HCT116 (cell line): ENCODE results near the gene TICAM2. TPM values are rescaled to one million over a fixed set of nuclear protein-coding genes. Genes with fewer than 3 reads are reported as not detected.

Source experiments
- ATAC-seq: fragments of 200-7000 bp; cut with Tn5 transposase; 2 replicates; pipeline ENCODE4 v1.9.1; 2020; ENCODE audit warnings: mild to moderate bottlenecking, moderate library complexity
- BruUV-seq: library from RNA; stranded (reverse); fragments of 400-500 nt; replicated peaks from 2 replicates; lab custom pipeline; 2021; lab: Mats Ljungman, UMichigan
- CTCF ChIA-PET: fragments of 300-600 bp; sonication (Branson Sonifier 250); formaldehyde crosslinking; loops from one replicate; lab custom pipeline; 2021; ENCODE audit warnings: antibody characterized with exemption; lab: Charles Lee
- POLR2A ChIA-PET: fragments of 300-600, 350-600 bp; sonication (Branson Sonifier 250); formaldehyde crosslinking; loops from one replicate; lab custom pipeline; 2021; ENCODE audit warnings: antibody characterized with exemption; lab: Charles Lee
- RAD21 ChIA-PET, 2 experiments: fragments of 300-600 bp; sonication (Branson Sonifier 250); formaldehyde crosslinking; loops; one replicate each; lab custom pipeline; 2023; ENCODE audit warnings: low total read pairs in 2 of 2; ENCODE audit not compliant: uncharacterized antibody in 2 of 2, unreplicated experiment in 2 of 2, low non-redundant PET in 1 of 2; lab: Charles Lee
- DNase-seq: peaks from one replicate; pipeline ENCODE4 v3.0.0-alpha.2; 2010; ENCODE audit warnings: low read depth, low spot score
- H2AFZ ChIP-seq: fragments of 200-600 bp; shearing (Covaris generic), sonication (generic); 2 replicates; pipeline ENCODE4 v1.6.1; 2017; ENCODE audit warnings: low read depth, mixed run types, mixed read lengths, antibody characterized with exemption, low read length; ENCODE audit not compliant: poor library complexity, severe bottlenecking
- H3K27ac ChIP-seq: 2 replicates; pipeline ENCODE4 v1.5.1; 2012; ENCODE audit warnings: low read depth, low read length
- H3K27me3 ChIP-seq: fragments of 200-600 bp; sonication (generic); 2 replicates; pipeline ENCODE4 v1.6.1; 2016; ENCODE audit warnings: mixed run types, low read length, mixed read lengths; ENCODE audit not compliant: insufficient read depth
- H3K36me3 ChIP-seq, 2 experiments: fragments of 200-500 bp in 1 of 2; fragments of 200-600 bp in 1 of 2; sonication (Bioruptor generic) in 1 of 2; sonication (generic) in 1 of 2; 2 replicates each; pipeline versions ENCODE4 v1.5.1 to v1.6.1; 2014 to 2016; ENCODE audit warnings: low read length in 2 of 2, inconsistent platforms in 1 of 2, mixed read lengths in 1 of 2, mixed run types in 1 of 2; ENCODE audit not compliant: insufficient read depth in 2 of 2, control insufficient read depth in 1 of 2
- H3K4me1 ChIP-seq, 2 experiments: fragments of 200-600 bp in 1 of 2; sonication (generic) in 1 of 2; 2 replicates each; pipeline versions ENCODE4 v1.5.1 to v1.6.1; 2012 to 2017; ENCODE audit warnings: low read length in 2 of 2, inconsistent platforms in 1 of 2, mild to moderate bottlenecking in 1 of 2, mixed read lengths in 1 of 2, mixed run types in 1 of 2, moderate library complexity in 1 of 2; ENCODE audit not compliant: insufficient read depth in 2 of 2, control insufficient read depth in 1 of 2
- H3K4me2 ChIP-seq: fragments of 200-600 bp; sonication (generic); 2 replicates; pipeline ENCODE4 v1.6.1; 2017; ENCODE audit warnings: mixed run types, low read length, mixed read lengths
- H3K4me3 ChIP-seq, 2 experiments: fragments of 200-600 bp in 1 of 2; sonication (generic) in 1 of 2; replicated peaks in 1 of 2; 2 replicates each; pipeline ENCODE4 v1.5.1; 2011 to 2016; ENCODE audit warnings: low read length in 2 of 2, control low read depth in 1 of 2, low read depth in 1 of 2, mild to moderate bottlenecking in 1 of 2, mixed read lengths in 1 of 2, mixed run types in 1 of 2
- H3K79me2 ChIP-seq: fragments of 200-600 bp; sonication (generic); 2 replicates; pipeline ENCODE4 v1.6.1; 2017; ENCODE audit warnings: mild to moderate bottlenecking, mixed run types, low read length, moderate library complexity, mixed read lengths; ENCODE audit not compliant: insufficient read depth
- H3K9ac ChIP-seq: fragments of 200-600 bp; sonication (generic); 2 replicates; pipeline ENCODE4 v1.6.1; 2016; ENCODE audit warnings: low read length, mixed read lengths
- H3K9me2 ChIP-seq: fragments of 200-600 bp; sonication (generic), shearing (Covaris generic); 2 replicates; pipeline ENCODE4 v1.6.1; 2017; ENCODE audit warnings: mixed run types, mild to moderate bottlenecking, moderate library complexity; ENCODE audit not compliant: insufficient read depth
- H3K9me3 ChIP-seq, 2 experiments: fragments of 200-500 bp in 1 of 2; fragments of 200-600 bp in 1 of 2; sonication (Bioruptor generic) in 1 of 2; sonication (generic) in 1 of 2; 2 replicates each; pipeline ENCODE4 v1.6.1; 2014 to 2017; ENCODE audit warnings: low read length in 2 of 2, mixed read lengths in 2 of 2, inconsistent platforms in 1 of 2, low read depth in 1 of 2, mild to moderate bottlenecking in 1 of 2, mixed run types in 1 of 2, moderate library complexity in 1 of 2; ENCODE audit not compliant: control insufficient read depth in 1 of 2, insufficient read depth in 1 of 2
- H4K20me1 ChIP-seq: fragments of 200-600 bp; sonication (generic), shearing (Covaris generic); 2 replicates; pipeline ENCODE4 v1.6.1; 2017; ENCODE audit warnings: mixed run types, mild to moderate bottlenecking, moderate library complexity; ENCODE audit not compliant: insufficient read depth
- ATF3 ChIP-seq: IDR thresholded peaks from 2 replicates; pipeline ENCODE4 v1.6.1; 2012
- CBX3 ChIP-seq: IDR thresholded peaks from 2 replicates; pipeline ENCODE4 v1.6.1; 2012; ENCODE audit warnings: low read depth
- CEBPB ChIP-seq: IDR thresholded peaks from 2 replicates; pipeline ENCODE4 v1.6.1; 2012; ENCODE audit warnings: low read depth
- CTCF ChIP-seq, 3 experiments: fragments of 200-600 bp in 1 of 3; sonication (generic) in 1 of 3; IDR thresholded peaks in 2 of 3; conservative IDR thresholded peaks in 1 of 3; 2 replicates each; pipeline ENCODE4 v1.5.1; 2012 to 2017; ENCODE audit warnings: low read depth in 2 of 3, low read length in 2 of 3, antibody characterized with exemption in 1 of 3, borderline replicate concordance in 1 of 3, control low read depth in 1 of 3, mild to moderate bottlenecking in 1 of 3, mixed read lengths in 1 of 3, mixed run types in 1 of 3, moderate library complexity in 1 of 3; ENCODE audit not compliant: insufficient read depth in 1 of 3
- EGR1 ChIP-seq: IDR thresholded peaks from 2 replicates; pipeline ENCODE4 v1.6.1; 2012; ENCODE audit warnings: low read depth
- EZH2 ChIP-seq: fragments of 200-600 bp; sonication (generic); IDR thresholded peaks from 2 replicates; pipeline ENCODE4 v1.6.1; 2017; ENCODE audit warnings: antibody characterized with exemption, mixed run types
- EZH2phosphoT487 ChIP-seq: fragments of 200-600 bp; IDR thresholded peaks from 2 replicates; pipeline ENCODE4 v1.6.1; 2018; ENCODE audit warnings: antibody characterized with exemption, borderline replicate concordance
- FOSL1 ChIP-seq: IDR thresholded peaks from 2 replicates; pipeline ENCODE4 v1.6.1; 2012; ENCODE audit warnings: low read depth
- MAX ChIP-seq: IDR thresholded peaks from 2 replicates; pipeline ENCODE4 v1.6.1; 2012
- POLR2A ChIP-seq: IDR thresholded peaks from 2 replicates; pipeline ENCODE4 v1.7.0; 2011; ENCODE audit warnings: borderline replicate concordance; ENCODE audit not compliant: insufficient read depth, insufficient read length; ENCODE audit errors: extremely low read depth
- POLR2AphosphoS5 ChIP-seq: IDR thresholded peaks from 2 replicates; pipeline ENCODE4 v1.6.1; 2011; ENCODE audit warnings: mild to moderate bottlenecking, low read depth, low read length, moderate library complexity
- REST ChIP-seq: IDR thresholded peaks from 2 replicates; pipeline ENCODE4 v1.6.1; 2012; ENCODE audit warnings: low read depth
- SIN3A ChIP-seq: IDR thresholded peaks from 2 replicates; pipeline ENCODE4 v1.6.1; 2012; ENCODE audit warnings: low read depth
- SP1 ChIP-seq: IDR thresholded peaks from 2 replicates; pipeline ENCODE4 v1.6.1; 2012; ENCODE audit warnings: low read depth
- TCF7L2 ChIP-seq: IDR thresholded peaks from 2 replicates; pipeline ENCODE4 v1.7.0; 2011; ENCODE audit warnings: borderline replicate concordance, inconsistent platforms; ENCODE audit not compliant: insufficient read depth, insufficient read length; ENCODE audit errors: extremely low read depth
- YY1 ChIP-seq: IDR thresholded peaks from 2 replicates; pipeline ENCODE4 v1.6.1; 2011; ENCODE audit warnings: low read length, low read depth, moderate library complexity, mild to moderate bottlenecking; ENCODE audit not compliant: insufficient replicate concordance; ENCODE audit errors: extremely low read depth
- ZBTB33 ChIP-seq: IDR thresholded peaks from 2 replicates; pipeline ENCODE4 v1.6.1; 2011; ENCODE audit warnings: mild to moderate bottlenecking, low read length, moderate library complexity; ENCODE audit not compliant: insufficient replicate concordance; ENCODE audit errors: extremely low read depth
- ZNF274 ChIP-seq: fragments of 200-500 bp; sonication (Bioruptor generic); IDR thresholded peaks from 2 replicates; pipeline ENCODE4 v1.6.1; 2014; ENCODE audit warnings: mild to moderate bottlenecking, low read depth, low read length, inconsistent platforms
- intact Hi-C: fragments of 100-400 bp; cut with micrococcal nuclease; formaldehyde crosslinking; loops from 2 replicates; pipeline ENCODE4 v1.10.0; 2022
- total RNA-seq: library from RNA; stranded (reverse); gene quantifications from one replicate; pipeline ENCODE4 v1.2.1, GENCODE V29; 2021; ENCODE audit not compliant: unreplicated experiment

The TICAM2 gene
- total RNA-seq, 1 experiment from 2014 or later: 2.9 TPM

- ChIA-PET RAD21 (no interaction called here), POLR2A (interaction anchor here (1.7 kb wide), 1 partner anchor 21 kb away, joined by 6 read pairs; the partner anchor contains the start of gene FEM1C), CTCF (interaction anchor here (1.2 kb wide), 1 partner anchor 9 kb away, joined by 4 read pairs; no protein-coding TSS in a partner anchor)
- no peak for DNase-seq
- Histone ChIP-seq H2AFZ (no peak overlapping the region), H3K4me1 (no peaks in the 10 kb centered on the region), H3K4me2 (no peak overlapping the region), H3K79me2 (no peaks in the 10 kb centered on the region), H3K36me3 (no peaks in the 10 kb centered on the region), H4K20me1 (no peaks in the 10 kb centered on the region), H3K27ac (no peak overlapping the region), H3K4me3 (no peak overlapping the region), H3K9me2 (no peaks in the 10 kb centered on the region), H3K9ac (no peak overlapping the region), H3K27me3 (no peaks in the 10 kb centered on the region), H3K9me3 (no peaks in the 10 kb centered on the region)
- no TSS peak for BruUV-seq
- intact Hi-C loops: no loop called here
- no peak for ATAC-seq
- TF ChIP-seq EZH2phosphoT487 (no peak), REST (no peak), CTCF (IDR thresholded peaks at IDR 0.05 in 2 of 3, conservative IDR thresholded peaks at IDR 0.05 in 1 of 3; ENCODE audit: borderline replicate concordance in 1 of 3, insufficient read depth in 1 of 3, low read depth in 2 of 3, low read length in 2 of 3) (no peak), POLR2AphosphoS5 (no peak), SIN3A (no peak), CBX3 (no peak), ATF3 (no peak), SP1 (no peak), ZNF274 (no peak), CEBPB (no peak), EZH2 (no peak), MAX (no peak), EGR1 (no peak), ZBTB33 (no peak), FOSL1 (no peak), POLR2A (no peak), TCF7L2 (no peak), YY1 (no peak)
Observed at GRCh38 chr5:115565233-115565632, 37.0 kb downstream of the TICAM2 start.
